Tibial nerve (tissue), 4 donors: ENCODE measurements around the gene TMEM86B. TPM values are rescaled to one million over a fixed set of nuclear protein-coding genes. Genes with fewer than 3 reads are reported as not detected.

ENCODE experiments used
- DNase-seq, 2 donors: peaks; one replicate each; pipeline ENCODE4 v3.0.0-alpha.2; 2019; ENCODE audit warnings: low spot score in 2 of 2
- H3K27ac ChIP-seq, 4 donors: fragments of 200-600 bp; sonication (generic) in 3 of 4; one replicate each; pipeline ENCODE4 v1.5.1; 2017 to 2019; ENCODE audit warnings: mild to moderate bottlenecking in 1 of 4
- H3K27me3 ChIP-seq, 2 donors: fragments of 200-600 bp; sonication (generic) in 1 of 2; one replicate each; pipeline versions ENCODE4 v1.5.1 to v1.6.0; 2017 to 2019
- H3K36me3 ChIP-seq, 3 donors: fragments of 200-600 bp; sonication (generic); one replicate each; pipeline ENCODE4 v1.5.1; 2018 to 2019
- H3K4me1 ChIP-seq, 4 donors: fragments of 200-600 bp; sonication (generic) in 3 of 4; one replicate each; pipeline ENCODE4 v1.5.1; 2017 to 2019
- H3K4me3 ChIP-seq, 4 donors: fragments of 200-600 bp; sonication (generic) in 3 of 4; one replicate each; pipeline ENCODE4 v1.5.1; 2017 to 2019; ENCODE audit warnings: mild to moderate bottlenecking in 1 of 4, moderate library complexity in 1 of 4
- H3K9me3 ChIP-seq, 4 donors: fragments of 200-600 bp; sonication (generic) in 3 of 4; one replicate each; pipeline ENCODE4 v1.5.1; 2017 to 2019
- CTCF ChIP-seq, 5 experiments: fragments of 200-600 bp in 3 of 5; fragments of 450-650 bp in 2 of 5; sonication (generic) in 3 of 5; IDR thresholded peaks; one replicate each; pipeline ENCODE4 v1.5.1; 2016 to 2019; ENCODE audit warnings: antibody characterized with exemption in 5 of 5, mild to moderate bottlenecking in 3 of 5, moderate library complexity in 2 of 5
- EP300 ChIP-seq, 2 donors: sonication (generic); formaldehyde crosslinking; IDR thresholded peaks; one replicate each; pipeline ENCODE4 v1.6.1; 2017; ENCODE audit warnings: antibody characterized with exemption in 2 of 2, mild to moderate bottlenecking in 1 of 2
- POLR2A ChIP-seq, 2 donors: fragments of 450-650 bp; IDR thresholded peaks; one replicate each; pipeline ENCODE4 v1.6.1; 2017; ENCODE audit warnings: antibody characterized with exemption in 2 of 2, mild to moderate bottlenecking in 2 of 2, moderate library complexity in 2 of 2
- WGBS, 2 donors: methylation state at CpG; one replicate each; pipeline ENCODE4 v1.1.5; 2018; 5-methylcytosine and 5-hydroxymethylcytosine counted together
- total RNA-seq, 4 donors: library from RNA; depleted of rRNA; stranded (reverse); fragments of >200 nt; gene quantifications; one replicate each; pipeline ENCODE4 v1.1.0, GENCODE V29; 2016

TMEM86B gene
- total RNA-seq, 4 donors from 2014 or later, result 0.44 to 8.6 (median 3.0) TPM

GRCh38 chr19:55249841-55250240, 21.3 kb upstream of the TMEM86B start:
- H3K4me1 ChIP-seq, result peaks cover 0 to 77% (median 21%) of the 10 kb centered on the region in 4 donors

GRCh38 chr19:55248704-55249103, 20.1 kb upstream of the TMEM86B start:
- no peak overlapping the region for H3K27ac ChIP-seq
- peaks cover 0 to 65% (median 16%) of the 10 kb centered on the region in 4 donors for H3K4me1 ChIP-seq
- H3K9me3 ChIP-seq, result no peaks in the 10 kb centered on the region
- H3K4me3 ChIP-seq, result no peak overlapping the region
- H3K27me3 ChIP-seq, result no peaks in the 10 kb centered on the region
- DNase-seq, result no peak
- no peak for TF ChIP-seq EP300 (IDR thresholded peaks at IDR 0.05)
- TF ChIP-seq CTCF (IDR thresholded peaks at IDR 0.05), result no peak
- no peak for TF ChIP-seq POLR2A (IDR thresholded peaks at IDR 0.05)
- WGBS, 2 donors, result 74 to 79% methylated on average over 8 to 9 of the region's 9 CpGs
- H3K36me3 ChIP-seq, result peaks cover 0 to 41% (median 15%) of the 10 kb centered on the region in 3 donors

More at GRCh38 chr19:55249841-55250240, 21.3 kb upstream of the TMEM86B start:
- no peak overlapping the region for H3K4me3 ChIP-seq
- H3K9me3 ChIP-seq, result no peaks in the 10 kb centered on the region
- H3K27ac ChIP-seq, result no peak overlapping the region
- H3K27me3 ChIP-seq, result no peaks in the 10 kb centered on the region
- no peak for DNase-seq
- TF ChIP-seq CTCF (IDR thresholded peaks at IDR 0.05) (no peak), POLR2A (IDR thresholded peaks at IDR 0.05) (no peak), EP300 (IDR thresholded peaks at IDR 0.05) (no peak)
- peaks cover 0 to 29% (median 14%) of the 10 kb centered on the region in 3 donors for H3K36me3 ChIP-seq
- 90 to 92% methylated on average over 9 to 11 of the region's 11 CpGs for WGBS, 2 donors

DNA sequence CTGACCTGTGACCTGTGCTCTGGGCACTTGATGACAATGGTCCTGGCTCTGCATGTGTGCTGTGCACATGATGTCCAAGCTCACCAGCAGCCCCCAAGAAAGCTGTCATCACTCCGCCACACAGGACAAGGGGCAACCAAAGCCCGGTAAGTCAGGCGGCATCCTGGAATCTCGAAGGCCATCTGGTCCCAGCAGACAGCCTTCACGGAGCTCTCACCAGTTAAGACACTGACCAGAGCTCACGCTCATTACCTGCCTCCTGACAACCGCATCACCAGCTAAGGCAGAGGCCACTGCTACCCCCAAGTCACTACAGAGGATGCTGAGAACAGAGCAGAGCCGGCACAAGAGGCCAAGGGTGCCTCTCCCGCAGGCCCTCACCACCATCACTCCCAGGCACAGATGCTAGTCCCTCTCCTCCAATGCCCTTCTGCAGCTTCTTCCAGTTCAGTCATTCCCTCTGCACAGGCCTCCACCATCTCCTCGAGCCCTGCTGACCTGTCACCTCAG, 19.7 kb upstream of the TMEM86B start:
- Histone ChIP-seq H3K4me1 (peaks cover 0 to 60% (median 16%) of the 10 kb centered on the region in 4 donors), H3K4me3 (no peak overlapping the region), H3K27me3 (no peaks in the 10 kb centered on the region), H3K9me3 (no peaks in the 10 kb centered on the region), H3K27ac (no peak overlapping the region), H3K36me3 (peaks cover 0 to 46% (median 15%) of the 10 kb centered on the region in 3 donors)
- DNase-seq, result no peak
- WGBS, 2 donors, result 71 to 86% methylated on average over 8 to 10 of the region's 10 CpGs
- TF ChIP-seq EP300 (IDR thresholded peaks at IDR 0.05) (no peak), POLR2A (IDR thresholded peaks at IDR 0.05) (no peak), CTCF (IDR thresholded peaks at IDR 0.05) (no peak)

DNA sequence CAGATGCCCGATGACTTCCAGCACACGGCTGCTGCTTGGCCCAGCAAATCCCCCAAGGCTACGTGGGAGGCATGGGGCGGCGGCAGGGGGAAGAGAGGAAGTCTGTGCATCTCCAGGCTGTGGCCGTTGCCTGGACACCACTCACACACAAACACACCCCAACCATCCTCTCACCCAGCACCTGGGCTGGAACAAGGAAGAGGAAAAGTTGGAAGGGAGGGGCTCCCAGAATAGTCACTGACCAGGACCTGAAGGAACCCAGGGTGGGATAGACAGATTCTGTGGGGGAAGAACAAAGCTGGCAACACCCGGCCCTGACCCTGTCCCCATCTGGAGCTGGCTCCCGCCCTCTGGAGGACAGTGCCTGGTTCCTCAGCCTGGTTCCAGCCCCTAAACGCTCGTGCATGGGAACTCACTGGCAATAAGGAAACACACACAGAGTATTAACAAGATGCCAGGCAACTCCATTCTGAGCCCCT, 19.1 kb upstream of the TMEM86B start:
- DNase-seq, result no peak
- H3K27ac ChIP-seq, result no peak overlapping the region
- peaks cover 0 to 50% (median 18%) of the 10 kb centered on the region in 3 donors for H3K36me3 ChIP-seq
- TF ChIP-seq CTCF (IDR thresholded peaks at IDR 0.05), result no peak
- no peak for TF ChIP-seq POLR2A (IDR thresholded peaks at IDR 0.05)
- no peak for TF ChIP-seq EP300 (IDR thresholded peaks at IDR 0.05)
- no peaks in the 10 kb centered on the region for H3K27me3 ChIP-seq
- no peak overlapping the region for H3K4me3 ChIP-seq
- peaks cover 0 to 55% (median 12%) of the 10 kb centered on the region in 4 donors for H3K4me1 ChIP-seq
- H3K9me3 ChIP-seq, result no peaks in the 10 kb centered on the region
- 21 to 42% methylated on average over 10 of the region's 10 CpGs for WGBS, 2 donors
